ENCODE data around the gene HOXD4.

DNA sequence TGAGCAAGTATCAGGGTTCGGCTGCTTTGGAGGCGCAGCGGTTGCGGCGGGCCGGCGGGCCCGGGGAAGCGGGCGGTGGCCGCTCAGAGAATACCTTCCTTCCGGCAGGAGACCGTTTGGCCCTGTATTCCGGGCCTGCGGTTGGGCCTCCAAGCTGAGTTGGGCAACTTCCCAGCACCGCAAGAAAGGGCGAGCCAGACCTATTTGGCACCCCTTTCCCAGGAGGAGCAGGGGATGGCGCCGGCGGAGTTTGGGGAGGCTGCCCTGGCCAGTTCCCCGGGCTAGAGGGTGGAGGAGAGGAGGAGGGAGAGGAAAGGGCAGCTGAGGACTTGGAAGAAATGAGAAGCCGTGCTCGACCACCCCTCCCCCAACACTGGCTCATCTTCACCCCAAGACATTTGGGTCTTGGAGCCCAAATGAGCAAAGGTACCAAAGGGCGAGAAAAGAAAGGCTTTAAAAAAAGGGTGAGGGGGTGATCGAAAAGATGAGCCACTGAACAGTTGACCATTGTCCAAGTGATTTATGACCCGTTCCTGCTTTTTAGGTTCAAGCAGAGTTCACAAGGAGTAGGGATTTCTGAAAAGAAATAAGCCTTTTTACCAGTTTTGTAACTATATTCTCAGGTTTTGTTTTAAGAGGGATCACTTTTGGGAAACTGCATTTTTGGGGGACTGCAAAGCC is 14.2 kb downstream of the HOXD4 start:
- no peak for TF ChIP-seq NFIC (IDR thresholded peaks at IDR 0.05; ENCODE audit: low read depth, low read length)
- TF ChIP-seq, protein P1, sequence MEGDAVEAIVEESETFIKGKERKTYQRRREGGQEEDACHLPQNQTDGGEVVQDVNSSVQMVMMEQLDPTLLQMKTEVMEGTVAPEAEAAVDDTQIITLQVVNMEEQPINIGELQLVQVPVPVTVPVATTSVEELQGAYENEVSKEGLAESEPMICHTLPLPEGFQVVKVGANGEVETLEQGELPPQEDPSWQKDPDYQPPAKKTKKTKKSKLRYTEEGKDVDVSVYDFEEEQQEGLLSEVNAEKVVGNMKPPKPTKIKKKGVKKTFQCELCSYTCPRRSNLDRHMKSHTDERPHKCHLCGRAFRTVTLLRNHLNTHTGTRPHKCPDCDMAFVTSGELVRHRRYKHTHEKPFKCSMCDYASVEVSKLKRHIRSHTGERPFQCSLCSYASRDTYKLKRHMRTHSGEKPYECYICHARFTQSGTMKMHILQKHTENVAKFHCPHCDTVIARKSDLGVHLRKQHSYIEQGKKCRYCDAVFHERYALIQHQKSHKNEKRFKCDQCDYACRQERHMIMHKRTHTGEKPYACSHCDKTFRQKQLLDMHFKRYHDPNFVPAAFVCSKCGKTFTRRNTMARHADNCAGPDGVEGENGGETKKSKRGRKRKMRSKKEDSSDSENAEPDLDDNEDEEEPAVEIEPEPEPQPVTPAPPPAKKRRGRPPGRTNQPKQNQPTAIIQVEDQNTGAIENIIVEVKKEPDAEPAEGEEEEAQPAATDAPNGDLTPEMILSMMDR (IDR thresholded peaks at IDR 0.05 in 2 of 3, conservative IDR thresholded peaks at IDR 0.05 in 1 of 3; ENCODE audit: control insufficient read depth in 2 of 3, extremely low read depth in 1 of 3, insufficient read depth in 1 of 3, low read depth in 3 of 3, low read length in 3 of 3): no peak
- no peak for TF ChIP-seq POLR2A (IDR thresholded peaks at IDR 0.05; ENCODE audit: low read depth, low read length)
- no peak for TF ChIP-seq TCF12 (IDR thresholded peaks at IDR 0.05; ENCODE audit: low read depth, low read length)
